NB4 (cell line): ENCODE measurements around the gene GPR18.

Source experiments
- CTCF ChIP-seq: IDR thresholded peaks from one replicate; pipeline ENCODE4 v1.5.1; 2012; ENCODE audit warnings: low read depth, low read length
- MAX ChIP-seq: IDR thresholded peaks from 2 replicates; pipeline ENCODE4 v1.6.1; 2011; ENCODE audit warnings: low read depth, low read length
- MYC ChIP-seq: IDR thresholded peaks from 2 replicates; pipeline ENCODE4 v1.6.1; 2011; ENCODE audit warnings: low read depth, low read length
- POLR2A ChIP-seq: IDR thresholded peaks from 2 replicates; pipeline ENCODE4 v1.6.1; 2011; ENCODE audit warnings: mild to moderate bottlenecking; ENCODE audit not compliant: insufficient read length; ENCODE audit errors: extremely low read depth

- TF ChIP-seq CTCF (no peak), MAX (no peak), POLR2A (no peak), MYC (no peak)
Observed at GRCh38 chr13:99293178-99293577, 35.0 kb upstream of the GPR18 start.
